Glutamatergic neuron (in vitro differentiated cells): ENCODE data around the gene SEC61G. TPM values are rescaled to one million over a fixed set of nuclear protein-coding genes. Genes with fewer than 3 reads are reported as not detected.

ENCODE experiments used
- DNase-seq: peaks from one replicate; pipeline ENCODE4 v3.0.0; 2022
- H3K27ac Mint-ChIP-seq: one replicate; pipeline ENCODE4 v1.8.0; 2020; ENCODE audit warnings: mild to moderate bottlenecking, mixed read lengths, inconsistent platforms; ENCODE audit not compliant: unreplicated experiment
- H3K27me3 Mint-ChIP-seq: one replicate; pipeline ENCODE4 v1.8.0; 2020; ENCODE audit warnings: mild to moderate bottlenecking, moderate library complexity, mixed read lengths, inconsistent platforms; ENCODE audit not compliant: unreplicated experiment
- H3K36me3 Mint-ChIP-seq: one replicate; pipeline ENCODE4 v1.8.0; 2020; ENCODE audit warnings: mild to moderate bottlenecking, mixed read lengths, inconsistent platforms; ENCODE audit not compliant: unreplicated experiment
- H3K4me1 Mint-ChIP-seq: one replicate; pipeline ENCODE4 v1.8.0; 2020; ENCODE audit warnings: mild to moderate bottlenecking, low read depth, mixed read lengths, inconsistent platforms; ENCODE audit not compliant: unreplicated experiment
- H3K4me3 Mint-ChIP-seq: one replicate; pipeline ENCODE4 v1.8.0; 2020; ENCODE audit warnings: mild to moderate bottlenecking, mixed read lengths, inconsistent platforms; ENCODE audit not compliant: unreplicated experiment
- H3K9me3 Mint-ChIP-seq: one replicate; pipeline ENCODE4 v1.8.0; 2020; ENCODE audit warnings: mild to moderate bottlenecking, moderate library complexity, mixed read lengths, inconsistent platforms; ENCODE audit not compliant: unreplicated experiment
- CTCF ChIP-seq: fragments of 200-600 bp; sonication (generic); IDR thresholded peaks from one replicate; pipeline ENCODE4 v1.5.0; 2021; ENCODE audit not compliant: partially characterized antibody, unreplicated experiment
- long read RNA-seq: library from polyadenylated mRNA; unstranded; transcript quantifications from one replicate; pipeline ENCODE4 v2.0.0, GENCODE V29; 2020; ENCODE audit not compliant: unreplicated experiment
- total RNA-seq: library from RNA; stranded (reverse); fragmentation: NEBNext Ultra II Directional; extraction: Animal tissue kit (Norgen Biotek cat#: 25700); gene quantifications from one replicate; pipeline ENCODE4 v1.2.1, GENCODE V29; 2021; ENCODE audit not compliant: unreplicated experiment

The SEC61G gene
- 103 TPM for total RNA-seq
- long read RNA-seq, transcript SEC61G-201 (4 exons, 462 nt) = major isoform, 75 of 93 reads
- long read RNA-seq, transcript SEC61G-202 (4 exons, 459 nt) = minor isoform, 7 of 93 reads
- long read RNA-seq, partial matches to known transcripts = 5 of 93 reads
- long read RNA-seq, other reads (novel, unspliced or antisense) = 5 of 93 reads

DNA sequence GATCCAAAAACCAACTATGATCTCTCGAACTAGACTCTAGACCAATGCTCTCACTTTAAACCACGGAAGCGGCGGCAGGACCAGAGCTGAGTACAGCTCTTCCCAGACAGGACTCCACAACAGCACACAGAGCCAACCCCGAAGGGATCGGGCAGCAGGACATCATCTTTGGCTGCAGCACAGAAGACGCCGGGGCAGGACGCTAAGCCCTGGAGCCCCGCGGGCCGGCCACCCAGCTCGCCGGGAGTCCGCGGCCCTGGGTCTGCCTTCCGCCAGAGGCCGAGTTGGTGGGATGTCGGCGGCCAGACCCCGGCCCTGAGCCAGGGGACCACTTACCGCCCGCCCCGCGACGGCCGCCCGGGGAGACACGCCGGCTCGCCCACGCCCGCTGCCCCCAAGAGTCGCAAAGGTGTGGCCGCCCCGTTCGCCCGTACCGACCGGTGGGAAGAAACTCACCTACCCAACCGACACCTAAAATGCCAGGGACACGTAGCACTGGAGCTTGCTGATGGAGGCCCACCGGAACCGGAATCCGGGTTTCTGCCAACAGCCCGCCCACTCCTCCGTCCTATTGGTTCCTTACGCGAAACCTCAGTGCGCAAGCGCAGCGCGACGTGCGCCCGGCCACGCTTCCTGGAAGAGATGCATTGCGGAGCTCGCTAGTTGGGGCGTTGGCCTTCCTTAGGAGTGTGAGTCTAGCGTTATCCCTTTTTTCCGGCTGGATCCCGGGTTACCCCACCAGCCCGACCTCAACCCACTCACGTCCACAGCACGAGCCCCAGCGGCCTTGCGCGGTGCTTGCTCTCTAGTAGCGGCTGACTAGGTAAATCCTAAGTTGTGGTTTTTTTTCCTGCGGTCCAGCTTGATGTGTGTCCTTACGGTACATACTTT is at the start of gene SEC61G:
SEC61G (minus strand) TSS at position 510 of the 891 bp plus-strand sequence. CDS start 1,623 bp downstream, outside the sequence.
- peak; percentile 98 for DNase-seq
- Mint-ChIP-seq H3K27ac (peak within 1 kb of the TSS; percentile 94), H3K4me3 (peak within 1 kb of the TSS; percentile 97), H3K4me1 (peaks cover 13% of the 10 kb centered on the region), H3K9me3 (peaks cover 4% of the 10 kb centered on the region), H3K27me3 (no peaks in the 10 kb centered on the region), H3K36me3 (no peaks in the 10 kb centered on the region)
- no peak for TF ChIP-seq CTCF

GRCh38 chr7:54802841-54803240 is 43.8 kb upstream of the SEC61G start:
- no peaks in the 10 kb centered on the region for H3K4me1 Mint-ChIP-seq
- H3K36me3 Mint-ChIP-seq = no peaks in the 10 kb centered on the region
- no peak overlapping the region for H3K4me3 Mint-ChIP-seq
- no peak for DNase-seq
- peaks cover 3% of the 10 kb centered on the region for H3K9me3 Mint-ChIP-seq
- H3K27me3 Mint-ChIP-seq = peaks cover 13% of the 10 kb centered on the region
- no peak overlapping the region for H3K27ac Mint-ChIP-seq
- TF ChIP-seq CTCF = no peak

DNA sequence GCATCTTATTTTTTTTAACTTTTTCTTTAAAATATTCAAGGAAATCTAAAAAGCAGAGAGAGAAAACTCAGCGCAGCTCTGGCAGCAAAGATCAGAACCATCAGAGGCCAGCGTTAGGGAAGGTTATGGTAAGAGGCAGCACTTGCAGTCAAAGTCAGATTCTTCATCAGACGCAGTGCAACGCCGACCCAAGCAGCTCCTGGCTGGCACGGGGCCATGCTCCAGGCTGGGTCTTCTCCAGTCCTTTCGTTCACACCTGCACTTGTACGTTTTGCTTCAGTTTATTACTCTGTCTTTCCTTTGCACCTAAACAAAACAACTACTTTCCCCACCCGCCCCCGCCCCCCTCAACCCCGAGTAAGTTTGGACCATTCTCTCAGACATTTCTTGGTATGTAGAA is 43.1 kb upstream of the SEC61G start:
- peaks cover 3% of the 10 kb centered on the region for H3K9me3 Mint-ChIP-seq

DNA sequence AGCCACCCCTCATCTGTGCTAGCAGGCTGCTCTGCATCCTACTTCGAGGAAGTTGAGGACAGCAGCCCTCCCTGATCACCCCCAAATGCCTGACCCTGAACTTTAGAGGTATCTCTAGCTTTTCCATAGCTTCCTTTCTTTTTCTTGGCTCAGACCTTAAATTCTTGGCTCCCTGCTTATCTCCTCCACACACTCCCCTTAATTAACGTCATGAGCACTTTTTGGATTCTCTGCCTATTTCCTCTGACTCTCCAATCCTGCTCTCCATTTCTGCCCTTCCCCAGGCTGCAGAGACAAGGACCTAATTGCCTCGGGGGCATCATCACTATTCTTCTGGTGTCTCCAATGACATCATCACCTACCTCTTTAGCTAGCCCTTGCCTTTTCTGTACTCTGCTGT is 40.8 kb upstream of the SEC61G start:
- DNase-seq = no peak
- Mint-ChIP-seq H3K36me3 (no peaks in the 10 kb centered on the region), H3K9me3 (peaks cover 3% of the 10 kb centered on the region), H3K27me3 (peaks cover 11% of the 10 kb centered on the region), H3K4me3 (no peak overlapping the region), H3K4me1 (peaks cover 8% of the 10 kb centered on the region), H3K27ac (no peak overlapping the region)
- TF ChIP-seq CTCF = no peak

More for the DNA sequence above, 43.1 kb upstream of the SEC61G start:
- H3K4me3 Mint-ChIP-seq = no peak overlapping the region
- DNase-seq = no peak
- no peaks in the 10 kb centered on the region for H3K36me3 Mint-ChIP-seq
- H3K27me3 Mint-ChIP-seq = peaks cover 11% of the 10 kb centered on the region
- H3K4me1 Mint-ChIP-seq = no peaks in the 10 kb centered on the region
- no peak overlapping the region for H3K27ac Mint-ChIP-seq
- no peak for TF ChIP-seq CTCF

DNA sequence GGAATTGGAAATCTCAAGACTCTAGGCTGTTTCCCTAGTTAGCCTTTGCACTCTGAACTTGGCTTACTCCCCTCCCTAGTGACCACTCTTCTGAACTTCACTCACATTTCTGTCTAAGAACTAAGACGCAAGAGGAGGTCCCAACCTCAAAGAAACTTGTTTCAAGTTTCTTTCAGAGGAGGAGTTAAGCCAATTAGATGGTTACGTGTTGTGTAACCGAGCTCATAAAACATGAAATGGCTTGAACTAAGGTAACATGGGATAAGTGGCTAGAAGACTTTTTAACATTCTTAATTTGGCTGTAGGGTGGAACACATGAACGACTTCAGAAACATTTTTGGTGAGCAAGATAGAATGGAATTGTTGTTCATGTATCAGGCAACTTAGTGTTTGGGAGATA is 39.5 kb upstream of the SEC61G start:
- H3K27me3 Mint-ChIP-seq = peaks cover 11% of the 10 kb centered on the region
- peaks cover 3% of the 10 kb centered on the region for H3K9me3 Mint-ChIP-seq
- H3K4me1 Mint-ChIP-seq = peaks cover 8% of the 10 kb centered on the region
- no peak for TF ChIP-seq CTCF
- H3K4me3 Mint-ChIP-seq = no peak overlapping the region
- no peak overlapping the region for H3K27ac Mint-ChIP-seq
- H3K36me3 Mint-ChIP-seq = no peaks in the 10 kb centered on the region
- no peak for DNase-seq
